ENCODE data around the gene KRTAP7-1. TPM values are rescaled to one million over a fixed set of nuclear protein-coding genes. Genes with fewer than 3 reads are reported as not detected.

Gene KRTAP7-1
- total RNA-seq, 1 donor from 2014 or later, result not detected

GRCh38 chr21:30838536-30838935 lies 9.0 kb upstream of the KRTAP7-1 start:
- TF ChIP-seq CTCF (IDR thresholded peaks at IDR 0.05; ENCODE audit: unreplicated experiment), result no peak
- no peaks in the 10 kb centered on the region for H3K9me3 Mint-ChIP-seq (ENCODE audit: low read depth)
- DNase-seq (ENCODE audit: low spot score, unreplicated experiment), result no peak
- H3K4me1 Mint-ChIP-seq (ENCODE audit: low read depth), result no peaks in the 10 kb centered on the region
- H3K4me3 Mint-ChIP-seq (ENCODE audit: low read depth), result no peak overlapping the region
- H3K27me3 Mint-ChIP-seq, result peaks cover 25% of the 10 kb centered on the region
- H3K27ac Mint-ChIP-seq, result no peak overlapping the region
- H3K36me3 Mint-ChIP-seq (ENCODE audit: insufficient read depth), result no peaks in the 10 kb centered on the region

- Mint-ChIP-seq H3K27me3 (peaks cover 9% of the 10 kb centered on the region), H3K36me3 (ENCODE audit: insufficient read depth) (no peaks in the 10 kb centered on the region), H3K4me1 (ENCODE audit: low read depth) (no peaks in the 10 kb centered on the region), H3K9me3 (ENCODE audit: low read depth) (peaks cover 7% of the 10 kb centered on the region), H3K4me3 (ENCODE audit: low read depth) (no peak overlapping the region), H3K27ac (no peak overlapping the region)
- TF ChIP-seq CTCF (IDR thresholded peaks at IDR 0.05; ENCODE audit: unreplicated experiment), result peak; percentile 62
- no peak for DNase-seq (ENCODE audit: low spot score, unreplicated experiment)
Observed at GRCh38 chr21:30831194-30831765, 1.7 kb upstream of the KRTAP7-1 start.

- Mint-ChIP-seq H3K36me3 (ENCODE audit: insufficient read depth) (no peaks in the 10 kb centered on the region), H3K27ac (no peak overlapping the region), H3K4me1 (ENCODE audit: low read depth) (no peaks in the 10 kb centered on the region), H3K27me3 (peaks cover 39% of the 10 kb centered on the region), H3K9me3 (ENCODE audit: low read depth) (peaks cover 6% of the 10 kb centered on the region), H3K4me3 (ENCODE audit: low read depth) (no peak overlapping the region)
- TF ChIP-seq CTCF (IDR thresholded peaks at IDR 0.05; ENCODE audit: unreplicated experiment), result no peak
- DNase-seq (ENCODE audit: low spot score, unreplicated experiment), result no peak
Observed at GRCh38 chr21:30818837-30819610, 10.5 kb downstream of the KRTAP7-1 start.

- Mint-ChIP-seq H3K27ac (no peak within 1 kb of the TSS), H3K27me3 (peaks cover 67% of the 10 kb centered on the region), H3K4me3 (ENCODE audit: low read depth) (no peak within 1 kb of the TSS), H3K9me3 (ENCODE audit: low read depth) (no peaks in the 10 kb centered on the region), H3K4me1 (ENCODE audit: low read depth) (peaks cover 12% of the 10 kb centered on the region), H3K36me3 (ENCODE audit: insufficient read depth) (no peaks in the 10 kb centered on the region)
- TF ChIP-seq CTCF (IDR thresholded peaks at IDR 0.05; ENCODE audit: unreplicated experiment), result no peak
- DNase-seq (ENCODE audit: low spot score, unreplicated experiment), result no peak
Observed at GRCh38 chr21:30813174-30813573, 16.4 kb downstream of the KRTAP7-1 start, which contains the start of gene KRTAP8-1. KRTAP8-1 (minus strand) TSS chr21:30813274; CDS start chr21:30813220, 54 bp downstream.

- H3K4me1 Mint-ChIP-seq (ENCODE audit: low read depth), result no peaks in the 10 kb centered on the region
- H3K9me3 Mint-ChIP-seq (ENCODE audit: low read depth), result peaks cover 11% of the 10 kb centered on the region
- H3K27me3 Mint-ChIP-seq, result peaks cover 13% of the 10 kb centered on the region
- H3K36me3 Mint-ChIP-seq (ENCODE audit: insufficient read depth), result no peaks in the 10 kb centered on the region
- TF ChIP-seq CTCF (IDR thresholded peaks at IDR 0.05; ENCODE audit: unreplicated experiment), result no peak
- H3K4me3 Mint-ChIP-seq (ENCODE audit: low read depth), result no peak overlapping the region
- no peak for DNase-seq (ENCODE audit: low spot score, unreplicated experiment)
- no peak overlapping the region for H3K27ac Mint-ChIP-seq
Observed at GRCh38 chr21:30800605-30801004, 29.0 kb downstream of the KRTAP7-1 start.

All from progenitor cell of endocrine pancreas (in vitro differentiated cells).